Left ventricle myocardium inferior (tissue), 1 donor: ENCODE results near the gene NBEA. TPM values are rescaled to one million over a fixed set of nuclear protein-coding genes. Genes with fewer than 3 reads are reported as not detected.

ENCODE experiments used
- DNase-seq: peaks from one replicate; pipeline ENCODE4 v3.0.0-alpha.2; 2020
- H3K27ac ChIP-seq: fragments of 200-600 bp; replicated peaks from 2 replicates; pipeline ENCODE4 v1.8.0; 2021
- H3K27me3 ChIP-seq: fragments of 200-600 bp; 2 replicates; pipeline ENCODE4 v1.8.0; 2021; ENCODE audit warnings: low read depth
- H3K36me3 ChIP-seq: fragments of 200-600 bp; 2 replicates; pipeline ENCODE4 v1.8.0; 2021
- H3K4me1 ChIP-seq: fragments of 200-600 bp; 2 replicates; pipeline ENCODE4 v1.8.0; 2021
- H3K4me3 ChIP-seq: fragments of 200-600 bp; 2 replicates; pipeline ENCODE4 v1.8.0; 2021; ENCODE audit warnings: mild to moderate bottlenecking, moderate library complexity
- H3K9me3 ChIP-seq: fragments of 200-600 bp; replicated peaks from 2 replicates; pipeline ENCODE4 v1.8.0; 2021
- CTCF ChIP-seq: fragments of 200-600 bp; IDR thresholded peaks from 2 replicates; pipeline ENCODE4 v1.8.0; 2021; ENCODE audit warnings: antibody characterized with exemption, mild to moderate bottlenecking, borderline replicate concordance
- intact Hi-C: fragments of 100-400 bp; cut with micrococcal nuclease; formaldehyde crosslinking; loops from one replicate; pipeline ENCODE4 v1.11.0; 2022
- total RNA-seq: library from RNA; stranded (reverse); fragmentation: NEBNext Ultra II Directional; extraction: Animal tissue kit (Norgen Biotek cat#: 25700); gene quantifications from one replicate; pipeline ENCODE4 v1.2.1, GENCODE V29; 2021
- donor health status: DM: no; HTN: yes; CAD: no; lungs with severe emphysema.

Gene NBEA
- total RNA-seq, 1 donor from 2014 or later = 21.0 TPM

- no peak for TF ChIP-seq CTCF
- H3K27me3 ChIP-seq = peaks cover 5% of the 10 kb centered on the region
- no peak overlapping the region for H3K27ac ChIP-seq
- intact Hi-C loops = no loop called here
- H3K4me1 ChIP-seq = no peaks in the 10 kb centered on the region
- no peak for DNase-seq
- H3K36me3 ChIP-seq = no peaks in the 10 kb centered on the region
- H3K9me3 ChIP-seq = no peaks in the 10 kb centered on the region
- H3K4me3 ChIP-seq = no peak overlapping the region
Measured at GRCh38 chr13:35684432-35684831, 742.4 kb downstream of the NBEA start.

- Histone ChIP-seq H3K9me3 (no peaks in the 10 kb centered on the region), H3K4me1 (no peaks in the 10 kb centered on the region), H3K27me3 (peaks cover 5% of the 10 kb centered on the region), H3K36me3 (no peaks in the 10 kb centered on the region), H3K4me3 (no peak overlapping the region), H3K27ac (no peak overlapping the region)
- TF ChIP-seq CTCF = no peak
- intact Hi-C loops = no loop called here
- no peak for DNase-seq
Measured at GRCh38 chr13:35687336-35687735, 745.3 kb downstream of the NBEA start.

- Histone ChIP-seq H3K9me3 (no peaks in the 10 kb centered on the region), H3K4me1 (no peaks in the 10 kb centered on the region), H3K36me3 (no peaks in the 10 kb centered on the region), H3K27me3 (no peaks in the 10 kb centered on the region), H3K27ac (peak overlapping the region; percentile 41), H3K4me3 (no peak overlapping the region)
- no peak for TF ChIP-seq CTCF
- no peak for DNase-seq
- intact Hi-C loops = no loop called here
Measured at GRCh38 chr13:35690581-35691207, 748.6 kb downstream of the NBEA start.

- DNase-seq = no peak
Measured at GRCh38 chr13:35693134-35693784, 751.2 kb downstream of the NBEA start.

GRCh38 chr13:35694031-35694430 lies 752.0 kb downstream of the NBEA start:
- Histone ChIP-seq H3K9me3 (no peaks in the 10 kb centered on the region), H3K27ac (no peak overlapping the region), H3K36me3 (no peaks in the 10 kb centered on the region), H3K27me3 (peaks cover 6% of the 10 kb centered on the region), H3K4me1 (no peaks in the 10 kb centered on the region), H3K4me3 (no peak overlapping the region)
- no peak for TF ChIP-seq CTCF
- intact Hi-C loops = no loop called here
- no peak for DNase-seq

More at GRCh38 chr13:35693134-35693784, 751.2 kb downstream of the NBEA start:
- Histone ChIP-seq H3K27me3 (peaks cover 6% of the 10 kb centered on the region), H3K4me1 (no peaks in the 10 kb centered on the region), H3K36me3 (no peaks in the 10 kb centered on the region), H3K9me3 (no peaks in the 10 kb centered on the region), H3K4me3 (no peak overlapping the region), H3K27ac (no peak overlapping the region)
- intact Hi-C loops = no loop called here
- TF ChIP-seq CTCF = no peak
